T-helper 1 cell treated with Interleukin-12 subunit alpha and Interleukin-12 subunit beta and Interleukin-4 antibody, amounts not matched to agents 30 ng/mL and 1 ng/mL, for 36 hours (primary cell): ENCODE measurements around the gene KCNE1. TPM values are rescaled to one million over a fixed set of nuclear protein-coding genes. Genes with fewer than 3 reads are reported as not detected.
"Not testable (repeated sequence)": the region's sequence is repeated elsewhere in the genome, so short reads cannot be mapped to it uniquely, and the experiment has no call there.

Experiments
- intact Hi-C: fragments of 100-400 bp; cut with micrococcal nuclease; formaldehyde crosslinking; loops from one replicate; pipeline ENCODE4 v1.15.1; 2024
- total RNA-seq: library from RNA; stranded (reverse); gene quantifications from 2 replicates; pipeline ENCODE4 v1.2.3, GENCODE V29; 2022

Gene KCNE1
- total RNA-seq, 1 donor from 2014 or later, result 0.37 TPM

DNA sequence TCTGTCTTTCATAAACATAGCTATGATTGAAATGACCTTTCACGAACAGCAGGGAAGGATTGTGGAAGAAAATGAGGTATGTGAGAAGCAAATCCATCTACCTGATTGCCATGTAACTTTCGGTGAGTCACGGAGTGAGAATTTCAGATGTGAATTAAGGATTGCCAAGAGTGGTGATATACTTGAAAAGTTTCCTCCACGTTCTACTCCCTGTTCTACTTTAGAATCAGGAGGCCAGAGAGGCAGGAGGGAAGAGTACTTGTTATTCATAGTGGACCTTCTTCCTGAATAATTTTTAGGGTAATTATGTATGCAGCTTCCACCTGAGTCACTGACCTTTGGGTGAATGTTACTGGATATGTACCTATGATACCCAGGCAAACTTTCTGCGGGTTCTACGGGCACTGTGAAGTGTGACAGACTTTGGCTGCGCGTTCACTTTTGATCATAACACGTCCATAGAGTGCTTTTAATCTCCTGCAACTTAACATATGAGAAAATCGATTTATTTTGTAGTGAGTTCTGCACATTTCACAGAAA is 2.6 kb upstream of the KCNE1 start:
- intact Hi-C loops, result no loop called here

DNA sequence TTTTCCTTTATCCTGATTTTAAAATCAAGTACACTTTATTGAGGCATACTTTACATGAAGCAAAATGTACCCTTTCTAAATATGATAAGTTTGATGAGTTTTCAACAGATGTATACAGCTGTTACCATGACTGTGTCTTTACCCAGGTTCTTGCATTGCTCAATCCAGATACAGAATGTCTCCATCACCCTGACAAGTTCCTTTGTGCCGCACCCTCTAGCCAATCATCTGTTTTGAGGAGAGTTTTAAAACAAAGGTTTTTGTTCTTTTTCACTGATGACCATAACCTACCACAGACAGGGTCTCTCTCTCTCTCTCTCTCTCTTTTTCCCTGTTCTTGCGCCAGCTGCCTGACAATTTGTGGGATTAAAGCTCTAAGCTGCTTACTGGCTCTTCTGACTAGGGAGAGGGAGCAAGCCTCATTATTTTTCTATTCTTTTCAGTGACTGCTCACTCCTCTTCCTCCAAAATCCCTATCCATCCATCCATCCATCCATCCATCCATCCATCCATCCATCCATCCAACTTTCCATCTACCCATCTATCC is 1.2 kb upstream of the KCNE1 start:
- intact Hi-C loops, result no loop called here

DNA sequence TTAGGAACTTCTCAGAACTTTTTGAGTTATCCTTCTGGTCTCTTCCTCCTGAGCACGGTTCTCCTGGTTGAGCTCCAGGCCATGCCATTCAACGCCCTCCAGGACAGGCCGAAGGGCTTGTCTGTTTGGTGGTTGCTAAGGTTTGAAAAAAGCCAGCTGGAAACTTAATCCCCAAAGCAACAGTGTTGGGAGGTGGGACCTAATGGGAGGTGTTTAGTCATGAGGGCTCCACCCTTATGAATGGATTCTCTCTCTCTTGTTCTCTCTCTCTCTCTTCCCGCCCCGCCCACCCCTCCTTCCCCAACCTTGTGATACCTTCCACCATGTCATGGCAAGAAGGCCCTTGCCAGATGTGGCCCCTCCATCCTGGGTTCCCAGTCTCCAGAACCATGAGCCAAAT is 829 bp downstream of the KCNE1 start:
- intact Hi-C loops, result no loop called here

DNA sequence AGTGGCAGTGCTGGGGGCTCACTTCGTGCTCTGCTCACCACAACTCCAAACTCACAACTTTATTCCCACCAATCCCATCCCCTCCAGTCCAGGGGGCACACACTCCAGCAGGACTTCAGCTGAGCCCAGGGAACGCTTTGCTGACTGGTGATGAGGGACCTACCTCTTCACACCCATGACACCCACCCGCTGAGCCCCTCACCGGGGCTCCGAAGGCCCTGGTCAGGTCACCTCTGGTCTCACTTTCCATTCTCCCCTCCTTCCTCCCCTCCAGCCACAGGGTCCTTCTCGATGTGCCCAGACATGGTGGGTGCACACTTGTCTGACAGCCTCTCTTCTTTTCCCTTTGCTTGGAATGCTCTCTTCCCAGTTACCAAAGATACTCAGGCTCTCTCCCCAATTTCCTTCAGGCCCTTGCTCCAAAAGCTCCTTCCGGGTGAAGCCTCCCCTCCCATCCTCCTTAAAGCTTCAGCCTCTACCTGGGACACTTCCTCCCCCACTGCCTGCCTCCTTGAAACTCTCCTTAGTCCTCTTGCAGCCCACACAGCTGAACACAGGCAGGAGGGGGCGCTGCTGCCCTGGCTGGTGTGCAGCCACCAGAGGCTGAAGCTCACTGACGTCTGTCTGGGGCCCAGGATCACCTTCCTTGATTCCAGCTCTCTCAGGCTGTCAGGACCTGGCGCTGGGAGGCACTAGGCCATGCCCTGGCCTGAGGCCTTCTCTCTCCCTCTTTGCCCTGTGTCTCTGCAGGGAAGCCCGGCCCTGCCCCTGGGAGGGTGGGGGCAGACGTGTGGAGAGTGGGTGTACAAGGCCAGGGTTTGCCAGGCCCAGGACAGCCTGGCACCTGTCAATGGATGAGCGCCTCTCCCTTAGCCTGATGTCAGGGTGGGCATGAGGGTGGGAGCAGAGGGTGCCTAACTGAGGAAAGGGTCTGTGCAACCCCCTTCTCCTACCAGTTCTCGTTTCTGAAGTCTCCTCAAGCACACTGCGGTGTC is 1.6 kb downstream of the KCNE1 start:
- intact Hi-C loops, result loop anchor here (1.0 kb wide), 1 partner anchor 120 kb away; no protein-coding TSS in a partner anchor

DNA sequence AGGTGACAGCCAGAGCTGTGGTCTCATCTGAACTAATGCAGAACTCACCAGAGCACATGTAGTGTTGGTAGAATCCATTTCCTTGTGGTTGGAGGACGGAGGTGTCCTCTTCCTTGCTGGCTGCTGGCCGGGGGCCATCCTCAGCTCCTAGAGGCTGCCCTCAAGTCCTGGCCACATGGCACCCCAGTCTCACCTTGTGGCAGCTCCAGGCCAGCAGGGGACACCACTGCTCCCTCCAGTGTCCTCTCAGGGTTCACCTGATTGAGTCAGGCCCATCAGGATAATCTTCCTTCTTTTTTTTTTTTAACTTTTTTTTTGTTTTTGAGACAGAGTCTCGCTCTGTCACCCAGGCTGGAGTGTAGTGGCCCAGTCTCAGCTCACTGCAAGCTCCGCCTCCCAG is 2.9 kb downstream of the KCNE1 start:
- intact Hi-C loops, result no loop called here

DNA sequence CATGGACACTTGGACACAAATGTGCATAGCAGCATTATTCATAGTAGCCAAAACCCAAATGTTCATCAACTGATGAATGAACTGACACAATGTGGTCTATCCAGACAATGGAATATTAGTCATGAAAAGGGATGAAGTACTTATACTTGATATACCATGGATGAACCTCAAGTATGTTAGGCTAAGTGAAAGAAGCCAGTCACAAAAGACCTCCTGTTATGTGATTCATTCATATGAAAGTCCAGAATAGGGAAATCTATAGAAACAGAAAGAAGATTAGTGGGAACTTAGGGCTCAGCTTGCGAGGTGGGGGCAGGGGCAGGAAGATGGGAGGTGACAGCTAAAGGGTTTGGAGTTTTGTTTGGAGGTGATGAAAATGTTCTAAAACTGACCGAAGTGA is 7.4 kb downstream of the KCNE1 start:
- intact Hi-C loops, result no loop called here

DNA sequence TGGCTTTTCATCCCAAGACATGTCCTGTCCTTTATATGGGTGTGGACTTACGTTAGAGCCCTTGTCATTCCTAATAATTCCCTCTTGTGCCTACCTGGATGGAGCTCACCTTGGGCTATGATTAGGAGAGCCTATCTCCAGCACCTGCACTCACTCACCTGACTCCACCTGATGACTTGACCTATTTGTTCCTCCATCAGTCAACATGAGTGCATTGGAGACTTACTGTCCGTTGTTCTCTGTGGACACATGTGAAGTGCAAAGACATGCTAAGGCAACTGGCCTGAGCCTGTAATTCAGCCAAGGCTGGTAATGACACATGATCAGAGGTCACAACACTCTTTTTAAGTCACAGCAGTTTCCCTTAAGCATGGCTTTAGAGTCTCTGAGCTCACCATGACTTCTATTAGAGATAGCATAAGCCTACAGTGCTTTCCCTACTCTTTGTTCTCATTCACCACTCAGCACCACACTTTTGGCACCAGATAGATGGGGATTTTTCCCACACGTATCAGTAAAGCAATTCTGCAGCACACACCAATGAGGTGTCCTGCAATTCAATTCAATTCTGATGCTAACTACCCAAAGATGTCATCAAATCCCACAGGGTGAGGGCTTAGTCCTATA is 9.4 kb downstream of the KCNE1 start:
- intact Hi-C loops, result no loop called here

DNA sequence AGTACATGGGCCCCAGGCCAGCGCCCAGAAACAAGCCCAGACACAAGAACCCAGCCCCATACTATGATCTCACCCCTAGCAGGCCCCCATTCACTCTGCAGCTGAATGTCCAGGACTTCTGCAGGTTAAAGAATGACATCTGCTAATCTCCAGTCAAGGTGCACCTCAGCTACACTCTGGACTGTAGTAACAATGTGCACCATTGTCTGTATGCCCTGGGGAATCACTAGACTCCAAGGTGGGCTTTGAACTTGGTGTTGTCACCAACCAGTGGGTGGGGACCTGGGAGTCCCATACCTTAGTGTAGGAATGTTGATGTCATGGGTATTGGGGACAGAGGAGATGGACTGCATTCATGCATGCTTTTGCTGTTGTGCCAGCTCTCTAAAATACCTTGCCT is 10.3 kb downstream of the KCNE1 start:
- intact Hi-C loops, result no loop called here

DNA sequence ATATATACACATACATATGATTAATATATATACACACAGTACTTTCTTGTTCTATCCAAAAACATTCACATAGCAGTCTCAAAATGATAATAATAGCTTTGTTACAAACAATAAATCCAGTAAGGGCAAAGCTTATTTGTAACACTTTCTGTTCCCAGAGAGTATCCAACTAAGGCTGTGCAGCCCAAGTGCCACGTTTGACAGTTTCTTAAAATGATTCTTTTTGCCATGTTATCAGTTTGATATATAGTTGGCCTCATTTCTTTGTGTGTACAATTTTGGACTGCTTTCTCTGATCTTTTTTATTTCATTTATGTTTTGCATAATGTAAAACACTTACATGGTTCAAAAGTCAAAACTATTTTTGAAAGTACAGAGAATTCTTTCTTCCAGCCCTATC is 11.8 kb downstream of the KCNE1 start:
- intact Hi-C loops, result no loop called here

DNA sequence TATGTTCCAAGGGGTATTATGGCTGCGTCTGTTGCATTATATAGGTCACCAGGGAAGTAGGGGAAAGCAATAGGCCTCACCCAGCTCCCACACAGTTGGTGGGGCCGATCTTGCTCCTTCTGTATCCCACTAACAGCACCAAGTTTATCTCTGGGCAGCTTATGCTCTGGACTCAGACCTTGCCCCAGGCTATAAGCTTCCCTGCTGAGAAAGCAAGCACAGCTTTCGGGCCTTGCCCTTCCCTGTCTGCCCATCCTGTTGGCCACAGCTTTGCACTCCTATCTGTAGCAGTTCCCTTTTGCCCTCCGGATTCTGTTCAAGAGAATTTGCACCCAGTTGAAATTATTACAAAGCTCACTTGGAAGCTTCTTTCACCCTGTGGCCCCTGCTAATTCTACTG is 12.9 kb downstream of the KCNE1 start:
- intact Hi-C loops, result no loop called here

DNA sequence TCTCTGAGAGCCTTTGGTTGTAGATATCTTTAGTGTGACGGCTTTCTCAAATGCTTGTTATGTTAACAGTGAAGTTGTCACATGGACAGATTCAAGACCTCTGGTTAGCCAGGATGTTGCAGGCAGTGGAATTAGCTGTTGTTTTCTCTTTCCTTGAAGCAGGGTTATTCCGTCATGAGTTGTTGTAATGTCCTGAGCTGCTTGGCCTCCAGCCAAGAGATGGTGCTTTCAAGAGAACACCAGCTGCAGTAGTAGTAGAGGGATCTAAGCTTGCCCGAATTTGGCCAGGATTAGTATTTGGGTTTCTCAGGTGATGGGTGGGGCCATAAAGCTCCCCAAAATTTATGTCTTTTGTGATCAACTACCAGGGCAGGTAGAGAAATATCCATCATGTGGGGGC is 13.4 kb downstream of the KCNE1 start:
- intact Hi-C loops, result no loop called here

DNA sequence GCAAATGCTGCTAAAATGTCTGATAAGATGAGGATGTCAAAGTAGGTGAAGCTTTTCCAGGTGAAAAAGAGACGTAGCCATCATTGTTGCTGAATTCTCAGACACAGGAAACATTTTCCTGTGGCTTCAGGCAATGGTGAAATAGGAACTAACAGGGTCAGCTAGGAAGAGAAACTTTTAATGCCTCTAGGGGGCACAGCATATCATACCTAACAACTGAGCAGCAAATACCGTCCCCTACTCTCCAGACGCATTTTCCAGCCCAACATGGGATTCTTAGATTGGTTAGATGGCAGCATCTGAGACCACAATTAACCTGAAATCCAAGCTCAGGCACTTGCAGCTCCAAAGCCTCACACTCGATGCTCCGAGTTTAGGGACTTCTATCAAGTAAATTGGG is 28.2 kb downstream of the KCNE1 start:
- intact Hi-C loops, result not testable (repeated sequence)

DNA sequence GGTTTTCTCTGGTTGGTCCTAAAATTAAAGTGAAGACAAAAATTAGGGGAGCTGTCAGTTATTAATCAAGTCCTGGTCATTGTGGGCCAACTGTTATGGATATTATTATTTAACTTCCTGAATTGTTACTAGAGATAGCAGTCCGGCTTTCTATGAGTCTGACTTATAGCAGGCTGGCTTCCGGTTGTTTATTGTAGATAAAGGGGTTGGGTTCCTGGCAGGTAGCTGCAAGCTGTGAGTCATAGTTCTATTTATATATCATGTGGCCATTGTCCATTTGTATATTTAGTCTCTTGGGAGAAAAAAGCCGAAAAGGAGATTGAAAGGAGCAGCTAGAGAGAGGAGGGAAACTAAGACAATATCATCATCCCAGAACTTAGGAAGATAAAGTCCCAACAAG is 28.6 kb downstream of the KCNE1 start:
- intact Hi-C loops, result not testable (repeated sequence)

DNA sequence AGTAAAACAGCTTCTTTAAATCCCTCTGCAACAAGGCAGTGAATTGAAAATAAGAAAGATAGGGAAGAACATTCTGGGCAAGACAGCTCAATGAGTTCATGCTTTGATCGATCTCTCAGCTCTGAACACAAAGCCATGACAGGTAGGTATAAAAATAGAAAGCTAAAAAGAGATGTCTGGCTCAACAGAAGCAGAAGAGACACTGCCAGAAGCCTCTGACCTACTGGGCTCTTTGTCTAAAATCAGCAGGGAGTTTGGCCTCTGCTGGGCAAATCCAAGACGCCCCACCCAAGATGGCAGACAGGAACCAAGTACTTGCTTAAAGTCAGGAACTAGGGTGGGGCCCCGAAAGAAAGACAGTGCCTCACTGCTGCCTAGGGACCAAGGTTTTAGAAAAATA is 44.7 kb downstream of the KCNE1 start:
- intact Hi-C loops, result not testable (repeated sequence)

DNA sequence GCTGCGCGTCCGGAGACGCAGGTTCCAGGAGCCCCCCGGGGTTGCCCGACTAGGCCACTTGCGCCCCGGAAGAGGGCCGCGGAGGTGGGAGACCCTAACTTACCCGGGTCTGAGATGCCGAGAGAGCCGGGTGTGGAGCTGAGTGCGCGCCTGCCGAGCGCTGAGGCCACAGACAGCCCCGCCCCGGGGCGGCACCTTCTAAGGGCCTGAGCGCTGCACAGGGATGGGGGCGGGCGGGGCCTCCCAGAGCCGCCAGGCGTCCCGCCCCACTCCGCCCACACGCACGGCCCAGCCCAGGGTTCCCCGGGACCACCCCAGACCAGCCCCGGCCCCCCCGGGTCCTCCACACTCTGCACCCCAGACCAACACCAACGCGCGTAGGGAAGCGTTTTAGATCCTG is 52.6 kb downstream of the KCNE1 start:
- intact Hi-C loops, result not testable (repeated sequence)

DNA sequence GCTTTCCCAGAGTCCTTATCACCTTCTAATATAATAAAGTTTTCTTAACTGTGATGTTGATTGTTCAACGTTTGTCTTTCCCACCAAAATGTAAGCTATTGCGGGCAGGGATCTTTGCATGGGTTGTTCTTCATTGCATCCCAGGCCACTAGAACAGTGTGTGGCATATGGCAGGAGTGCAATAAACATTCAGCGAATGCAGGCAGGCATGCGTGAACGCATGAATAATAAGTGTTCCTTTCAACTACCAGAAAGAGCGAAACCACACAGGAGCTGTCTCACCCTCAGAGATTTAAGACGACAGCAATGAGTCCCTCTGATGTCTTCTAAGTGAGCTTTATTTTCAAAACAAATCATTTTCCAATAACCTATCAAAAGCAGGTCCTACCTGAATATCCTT is 53.7 kb downstream of the KCNE1 start:
- intact Hi-C loops, result not testable (repeated sequence)

DNA sequence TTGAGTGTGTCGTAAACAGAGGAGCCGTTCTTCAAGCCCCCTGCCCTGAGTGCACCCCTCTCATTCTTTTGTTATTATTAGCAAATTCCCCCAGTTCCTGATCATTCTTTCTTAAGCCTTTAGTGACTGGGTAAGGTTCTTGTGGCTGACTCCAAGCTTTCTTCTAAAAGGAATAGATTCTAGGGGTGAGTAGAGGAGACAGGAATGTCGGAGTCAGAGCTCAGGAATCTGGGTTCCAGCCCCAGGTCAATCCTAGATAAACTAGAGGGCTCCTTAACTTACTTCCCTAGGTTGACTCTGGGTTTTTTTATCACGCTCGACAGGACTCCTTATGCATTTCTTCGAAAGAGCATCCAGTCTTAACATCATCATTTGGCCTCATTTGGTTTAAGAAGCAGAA is 55.8 kb downstream of the KCNE1 start:
- intact Hi-C loops, result not testable (repeated sequence)

DNA sequence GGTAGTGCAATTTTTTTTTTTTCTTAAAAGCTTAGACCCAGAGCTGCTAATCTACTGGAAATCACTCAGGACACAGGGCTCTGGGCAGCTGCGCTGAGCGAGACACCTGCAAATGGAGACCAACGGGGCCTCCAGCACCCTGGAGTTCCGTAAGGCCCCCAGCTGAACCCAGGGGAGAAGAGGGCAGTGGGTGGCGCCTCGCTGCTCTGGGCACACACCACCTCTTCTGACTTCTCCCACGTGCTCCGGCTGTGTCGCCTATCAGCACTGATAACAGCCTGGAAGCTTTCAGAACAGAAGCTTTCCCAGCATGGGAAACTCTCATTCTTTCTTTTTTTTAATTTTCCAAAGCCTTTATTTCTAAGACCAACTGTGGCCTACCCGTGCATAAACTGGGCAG is 56.4 kb downstream of the KCNE1 start:
- intact Hi-C loops, result not testable (repeated sequence)

DNA sequence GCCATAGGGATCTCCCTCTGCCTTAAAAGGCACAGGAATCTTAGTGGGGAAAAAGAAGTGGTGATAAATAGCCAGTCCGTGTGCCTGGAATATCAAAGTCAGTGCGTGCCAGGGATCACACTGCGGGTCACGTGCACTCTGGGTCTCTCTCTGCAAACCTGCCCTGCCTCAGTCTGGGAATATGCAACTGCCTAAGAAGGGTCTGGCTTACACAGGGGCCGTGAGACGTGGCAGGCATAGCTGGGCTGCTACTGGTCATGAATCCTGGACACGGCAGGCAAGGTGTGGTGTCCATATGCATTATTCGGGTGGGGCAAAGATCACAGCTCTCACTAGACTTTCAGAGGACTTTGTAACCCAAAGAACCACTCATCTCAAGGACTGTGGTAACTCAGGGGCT is 65.0 kb downstream of the KCNE1 start:
- intact Hi-C loops, result not testable (repeated sequence)

DNA sequence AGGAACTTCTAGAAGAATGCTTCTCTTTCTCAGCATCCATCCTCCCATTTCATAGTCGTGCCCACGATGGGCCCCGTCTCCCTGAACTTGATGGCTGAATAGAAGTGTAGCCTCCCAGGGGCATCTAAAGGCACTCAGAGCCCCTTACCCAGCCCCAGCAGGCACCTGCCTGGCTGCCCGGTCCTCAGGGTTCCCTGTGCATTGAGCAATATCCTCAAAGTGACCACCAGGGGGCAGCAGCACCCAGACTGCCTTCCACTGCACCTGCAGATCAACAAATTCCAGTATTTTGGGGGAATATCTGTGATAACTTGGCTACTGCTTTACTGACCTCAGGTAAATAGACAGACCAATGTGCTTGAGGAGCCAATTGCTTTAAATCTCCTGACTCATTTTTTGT is 68.5 kb downstream of the KCNE1 start:
- intact Hi-C loops, result not testable (repeated sequence)

DNA sequence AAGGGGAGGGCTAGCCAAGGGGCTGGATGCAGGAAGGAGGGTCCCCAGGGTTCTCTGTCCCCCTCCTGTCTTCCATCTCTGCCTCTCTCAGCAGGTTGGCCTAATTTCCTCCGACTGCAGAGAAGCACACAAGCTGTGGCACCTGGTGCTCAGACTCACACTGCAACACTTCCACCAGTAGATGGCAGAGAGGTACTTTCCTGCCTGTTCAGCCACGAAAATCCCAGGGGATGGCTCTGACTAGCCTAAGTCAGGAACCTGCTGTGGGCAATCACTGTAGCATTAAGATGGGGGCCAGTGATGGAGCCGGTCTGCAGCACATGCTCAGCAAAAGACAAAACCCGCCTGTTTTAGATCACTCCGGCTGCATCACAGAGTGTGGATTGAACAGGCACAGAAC is 82.3 kb downstream of the KCNE1 start:
- intact Hi-C loops, result not testable (repeated sequence)

DNA sequence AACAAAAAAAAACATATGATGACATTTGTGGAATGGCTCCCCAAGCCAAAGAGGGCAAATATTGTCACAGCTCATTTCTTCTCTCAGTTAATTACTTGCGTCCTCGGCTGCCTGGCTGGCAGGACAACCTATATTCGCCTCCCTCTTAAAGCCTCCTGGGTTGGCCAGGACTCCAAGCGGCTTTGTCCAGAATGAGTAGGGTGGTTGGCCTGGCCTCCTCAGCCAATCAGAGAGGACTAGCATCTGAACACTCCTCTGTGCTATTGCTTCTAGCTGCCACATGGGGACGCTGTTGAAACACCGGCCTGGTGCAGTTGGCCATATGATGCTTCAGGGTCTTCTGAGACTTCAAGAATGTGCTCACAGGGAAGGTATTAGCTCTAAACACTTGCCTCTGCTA is 83.6 kb downstream of the KCNE1 start:
- intact Hi-C loops, result not testable (repeated sequence)
